NCI-H146 treated with DMSO at 0.1 percent for 48 hours (cell line): ENCODE data around the gene TRMU.
A peak's percentile ranks its signal among the peaks of the same experiment; 100 is the strongest.

Experiments used
- DNase-seq: peaks from one replicate; lab custom pipeline; 2025; ENCODE audit not compliant: unreplicated experiment; lab: John Stamatoyannopoulos, UW

TRMU gene

GRCh38 chr22:46335201-46336118 lies at the start of gene TRMU:
TSS of gene TRMU (plus strand) at chr22:46335714. CDS start at chr22:46335765, 51 bp downstream.
- peak; percentile 31 for DNase-seq

- DNase-seq = no peak
These were observed 49.5 kb upstream of the TRMU start for GRCh38 chr22:46286006-46286405.

DNA sequence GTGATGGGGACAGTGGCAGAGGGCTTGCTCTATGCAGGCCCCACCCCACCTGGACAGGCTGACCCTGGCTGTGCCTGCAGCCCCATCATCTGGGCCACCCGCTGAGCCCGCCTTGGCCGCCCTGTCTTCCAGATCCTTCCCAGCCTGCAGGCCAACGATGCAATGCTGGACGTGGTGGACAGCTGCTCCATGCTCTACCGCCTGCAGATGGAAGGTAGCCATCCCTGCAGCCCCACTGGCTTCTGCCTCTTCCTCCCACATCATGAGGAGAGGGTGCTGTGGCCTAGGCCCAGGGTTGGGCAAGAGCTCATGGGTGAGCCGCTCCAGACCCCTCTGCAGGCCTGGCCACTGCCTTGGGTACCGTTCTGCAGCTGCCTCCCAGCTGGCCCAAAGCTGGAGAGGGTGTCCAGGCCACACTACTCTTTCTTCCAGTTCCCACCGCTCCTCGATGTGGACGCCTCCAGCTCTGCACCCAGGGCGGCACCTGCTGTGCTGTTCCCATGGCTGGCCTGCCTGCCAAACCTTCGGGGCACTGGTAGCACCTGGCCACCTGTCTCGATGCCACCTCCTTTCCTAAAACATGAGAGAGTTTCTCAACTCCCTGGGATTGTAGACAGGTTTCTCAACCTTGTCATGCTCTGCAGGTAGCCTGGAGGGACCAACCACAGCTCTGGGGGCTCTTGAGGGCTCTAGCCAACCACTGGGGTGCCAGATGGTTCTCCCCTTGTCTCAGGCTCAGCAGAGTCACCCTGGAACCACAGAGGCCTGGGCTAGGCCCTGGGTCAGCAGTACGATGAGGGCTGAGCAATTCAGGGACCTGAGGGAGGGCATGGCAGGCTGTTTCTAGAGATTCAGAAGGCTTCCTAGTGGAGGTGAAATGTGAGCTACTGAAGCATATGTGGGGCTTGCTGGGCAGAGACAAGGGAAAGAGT lies 48.3 kb upstream of the TRMU start:
- DNase-seq = no peak

- no peak for DNase-seq
These were observed 47.4 kb upstream of the TRMU start for GRCh38 chr22:46287873-46288751.

DNA sequence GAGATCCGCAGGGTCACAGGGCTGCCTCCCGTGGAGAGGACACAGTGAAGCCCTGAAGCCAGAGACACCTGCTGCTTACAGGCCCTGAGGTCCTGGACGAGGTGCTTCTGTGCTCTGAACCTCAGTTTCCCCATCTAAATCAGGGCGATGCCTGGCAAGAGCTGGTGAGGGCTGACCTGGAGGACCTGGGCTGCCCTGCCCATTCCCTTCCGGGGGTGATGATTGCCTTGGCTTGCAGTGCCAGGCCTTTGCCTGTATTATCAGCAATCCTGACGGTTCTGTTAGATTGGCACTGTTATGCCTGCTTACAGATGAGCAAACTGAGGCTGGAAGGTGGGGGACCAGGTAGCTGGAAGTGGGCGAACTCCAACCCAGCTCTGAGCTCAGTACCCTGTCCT lies 46.7 kb upstream of the TRMU start:
- DNase-seq = no peak

DNA sequence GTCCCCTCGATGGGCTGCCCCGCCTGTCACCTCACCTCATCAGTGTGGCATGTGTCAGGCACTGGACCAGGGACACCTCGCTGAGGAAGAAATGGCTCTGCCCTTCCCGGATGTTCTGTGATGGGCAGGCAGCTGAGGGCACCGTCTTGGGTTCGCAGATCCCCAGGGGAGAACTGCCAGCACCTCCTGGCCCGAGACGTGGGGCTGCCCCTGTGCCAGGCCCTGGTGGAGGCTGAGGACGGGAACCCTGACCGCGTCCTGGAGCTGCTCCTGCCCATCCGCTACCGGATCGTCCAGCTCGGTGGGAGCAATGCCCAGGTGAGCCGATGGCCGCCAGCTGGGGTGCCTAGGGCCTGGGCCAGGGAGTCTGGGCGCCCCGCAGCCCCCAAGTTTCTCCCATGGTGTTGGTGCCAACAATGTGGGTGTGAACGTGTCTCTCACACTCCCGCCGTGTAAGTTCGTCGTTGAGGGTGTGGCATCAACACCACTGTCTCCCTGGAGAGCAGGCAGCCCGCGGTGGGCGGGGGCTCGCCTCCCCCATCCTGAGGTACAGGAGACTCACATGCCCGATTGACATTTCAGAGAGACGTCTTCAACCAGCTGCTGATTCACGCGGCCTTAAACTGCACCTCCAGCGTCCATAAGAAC lies 46.1 kb upstream of the TRMU start:
- no peak for DNase-seq

GRCh38 chr22:46290121-46290842 lies 45.2 kb upstream of the TRMU start:
- DNase-seq = no peak

DNA sequence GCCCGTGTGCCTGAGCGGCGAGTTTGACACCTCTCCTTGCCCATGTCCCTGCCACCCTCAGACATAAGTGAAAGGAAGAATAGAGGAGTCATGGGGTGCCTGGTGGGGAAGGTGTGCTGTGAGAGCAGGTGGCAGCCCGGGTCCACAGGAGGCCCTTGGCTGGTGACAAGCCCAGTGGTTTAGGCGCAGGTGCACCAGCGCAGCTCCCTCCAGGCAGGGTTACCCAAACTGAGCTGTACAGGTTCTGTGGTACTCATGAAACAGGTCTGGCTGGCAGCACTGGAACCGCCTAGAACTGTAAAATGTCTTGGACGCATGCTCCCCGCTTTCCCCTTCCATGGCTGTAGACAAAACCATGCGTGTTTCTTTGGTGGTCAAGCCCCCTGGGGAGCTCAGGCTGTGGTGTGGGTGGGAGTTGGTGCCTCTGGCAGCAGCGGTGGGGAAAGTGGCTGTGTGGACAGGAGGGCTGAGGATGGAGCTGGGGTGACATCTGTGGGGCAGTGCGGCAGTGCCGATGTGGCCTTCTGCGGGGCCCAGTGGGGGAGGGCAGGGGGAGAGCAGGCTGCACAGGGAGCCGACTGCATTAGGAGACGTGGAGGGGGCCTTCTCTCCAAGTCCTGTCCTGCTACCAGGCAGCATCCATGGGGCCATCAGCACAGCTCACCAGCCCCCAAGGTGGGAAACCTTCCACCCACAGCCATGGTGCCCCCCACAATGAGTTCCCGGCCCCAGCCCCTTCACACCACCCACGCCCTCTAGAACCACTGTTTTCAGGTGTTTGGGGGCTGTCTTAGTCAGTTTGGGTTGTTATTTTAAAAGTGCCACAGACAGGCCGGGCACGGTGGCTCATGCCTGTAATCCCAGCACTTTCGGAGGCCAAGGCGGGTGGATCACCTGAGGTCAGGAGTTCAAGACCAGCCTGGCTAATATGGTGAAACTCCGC lies 44.4 kb upstream of the TRMU start:
- DNase-seq = peak; percentile 13

DNA sequence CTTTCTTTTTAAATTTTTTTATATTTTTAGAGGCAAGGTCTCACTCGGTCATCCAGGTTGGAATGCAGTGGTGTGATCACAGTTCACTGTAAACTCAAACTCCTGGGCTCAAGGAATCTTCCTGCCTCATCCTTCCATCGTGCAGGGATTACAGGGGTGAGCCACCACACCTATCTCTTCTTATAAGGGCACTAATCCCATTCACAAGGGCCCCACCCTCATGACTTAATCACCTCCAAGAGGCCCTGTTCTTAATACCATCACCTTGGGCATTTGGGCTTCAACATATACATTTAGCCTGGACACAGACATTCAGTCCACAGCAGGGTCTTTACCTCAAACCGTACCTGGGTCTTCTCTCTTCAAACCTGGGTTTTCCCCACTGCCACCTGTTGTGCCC lies 43.3 kb upstream of the TRMU start:
- DNase-seq = no peak

- DNase-seq = no peak
These were observed 42.8 kb upstream of the TRMU start for GRCh38 chr22:46292732-46293131.

DNA sequence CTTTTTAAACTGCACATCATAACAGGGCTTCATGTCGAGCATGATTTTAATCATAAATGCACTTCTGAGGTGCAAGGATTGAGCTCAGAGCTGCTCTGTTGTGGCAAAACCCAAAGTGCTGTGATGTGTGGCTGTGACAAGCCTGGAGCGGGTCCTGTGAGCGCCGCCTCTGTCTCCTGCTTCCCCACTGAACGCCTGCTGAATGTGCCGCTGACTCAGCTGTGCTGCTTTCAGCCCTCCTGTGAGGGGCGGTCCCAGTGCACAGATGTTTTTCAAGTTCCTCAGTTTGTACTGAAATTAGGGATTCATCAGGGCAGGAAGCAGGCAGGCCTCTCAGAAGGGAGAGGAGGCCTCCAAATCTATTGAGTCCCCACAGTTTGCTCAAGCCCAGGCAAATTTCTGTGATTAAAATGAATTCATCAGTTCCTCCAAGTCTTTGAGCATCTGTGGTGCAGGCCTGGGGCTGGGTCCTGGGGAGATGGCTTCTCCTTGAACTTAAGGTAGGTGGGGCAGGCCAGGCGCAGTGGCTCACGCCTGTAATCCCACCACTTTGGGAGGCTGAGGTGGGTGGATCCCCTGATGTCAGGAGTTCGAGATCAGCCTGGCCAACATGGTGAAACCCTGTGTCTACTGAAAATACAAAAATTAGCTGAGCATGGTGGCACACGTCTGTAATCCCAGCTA lies 41.8 kb upstream of the TRMU start:
- DNase-seq = no peak

DNA sequence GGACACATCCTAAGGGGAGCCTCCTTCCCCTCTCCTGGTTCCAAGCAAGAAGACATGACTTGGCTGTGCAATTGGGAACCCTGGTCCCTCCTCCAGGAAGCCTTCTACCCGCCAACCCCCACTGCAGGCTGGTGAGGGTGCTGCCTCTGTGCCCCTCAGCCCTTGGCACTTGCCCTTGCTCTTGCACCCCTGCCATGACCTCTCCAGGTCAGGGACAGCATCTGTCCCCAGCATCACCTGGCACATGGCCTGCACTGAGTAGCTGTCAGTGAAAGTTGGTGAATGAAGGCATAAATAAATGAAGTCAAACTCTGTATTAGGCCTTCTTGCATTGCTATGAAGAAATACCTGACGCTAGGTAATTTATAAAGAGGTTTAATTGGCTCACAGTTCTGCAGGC lies 40.7 kb upstream of the TRMU start:
- no peak for DNase-seq

DNA sequence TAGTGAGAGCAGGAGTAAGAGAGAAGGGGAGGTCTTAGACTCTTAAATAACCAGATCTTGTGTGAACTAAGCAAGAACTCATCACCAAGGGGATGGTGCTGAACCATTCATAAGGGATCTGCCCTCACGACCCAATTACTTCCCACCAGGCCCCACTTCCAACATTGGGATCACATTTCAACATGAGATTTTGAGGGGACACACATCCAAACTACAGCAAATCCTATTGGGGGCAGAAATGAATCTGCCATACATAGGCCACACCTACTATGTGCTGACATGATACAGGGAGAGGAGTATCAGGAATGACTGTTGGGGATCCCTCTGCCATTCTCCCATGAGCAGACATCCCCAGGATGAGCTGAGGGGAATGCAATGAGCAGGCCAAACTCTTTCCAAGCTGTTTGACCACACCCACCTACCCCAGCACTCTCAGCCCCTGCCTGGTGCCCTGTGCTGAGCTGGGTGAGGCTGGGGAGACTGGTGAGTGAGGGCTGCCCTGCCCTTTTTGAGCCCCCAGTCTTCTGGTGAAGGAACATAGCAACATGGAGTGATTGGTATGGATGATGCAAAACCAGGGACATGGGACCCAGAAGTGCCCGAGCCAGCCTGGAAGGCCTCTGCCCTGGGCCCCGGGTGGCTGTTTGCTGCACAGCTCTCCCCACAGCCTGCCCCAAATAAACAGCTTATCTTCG lies 40.1 kb upstream of the TRMU start:
- no peak for DNase-seq

GRCh38 chr22:46296257-46297150 lies 39.0 kb upstream of the TRMU start, which contains the start of gene GTSE1:
TSS of gene GTSE1 (plus strand) at chr22:46296870. CDS start at chr22:46297401, 531 bp downstream.
- peak; percentile 83 for DNase-seq

- no peak for DNase-seq
These were observed 38.2 kb upstream of the TRMU start for GRCh38 chr22:46297151-46297812.

DNA sequence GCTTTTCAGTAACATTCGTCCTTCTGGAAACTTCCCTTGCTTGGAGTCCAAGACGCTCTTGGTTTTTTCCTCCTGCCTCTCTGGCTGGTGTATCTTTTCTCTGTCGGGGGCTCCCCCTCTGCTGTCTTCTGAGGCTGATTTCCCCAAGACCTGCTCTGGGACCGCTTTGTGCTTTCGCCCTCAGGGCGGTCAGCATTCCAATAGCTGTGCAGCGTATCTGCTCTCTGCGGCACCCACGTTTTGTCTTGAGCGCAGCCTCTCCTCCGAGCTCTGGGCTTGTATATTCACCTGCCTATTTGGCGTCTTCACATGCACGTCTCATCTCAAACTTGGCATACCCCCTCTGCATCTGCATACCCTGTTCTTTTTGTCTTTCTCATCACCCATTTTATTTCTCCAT lies 36.4 kb upstream of the TRMU start:
- no peak for DNase-seq
